ENCODE results near the gene DHFR.
"Not testable (repeated sequence)": the region's sequence is repeated elsewhere in the genome, so short reads cannot be mapped to it uniquely, and the experiment has no call there.

The DHFR gene

GRCh38 chr5:80654391-80655230 is at the start of gene DHFR, which contains the start of gene MSH3:
Gene DHFR, minus strand, starts transcription at chr5:80654983. Its CDS starts 494 bp downstream, at chr5:80654489.
Gene MSH3, plus strand, starts transcription at chr5:80654652. Its CDS starts 76 bp downstream, at chr5:80654728.
- peak; percentile 86 for DNase-seq

GRCh38 chr5:80704221-80704620 is 49.4 kb upstream of the DHFR start:
- DNase-seq = no peak

- DNase-seq = no peak
Observed at GRCh38 chr5:80703747-80704146, 49.0 kb upstream of the DHFR start.

- DNase-seq = no peak
Observed at GRCh38 chr5:80703291-80703690, 48.5 kb upstream of the DHFR start.

GRCh38 chr5:80701597-80701996 is 46.8 kb upstream of the DHFR start:
- no peak for DNase-seq

- DNase-seq = no peak
Observed at GRCh38 chr5:80698369-80698768, 43.6 kb upstream of the DHFR start.

- DNase-seq = no peak
Observed at GRCh38 chr5:80697100-80697499, 42.3 kb upstream of the DHFR start.

- DNase-seq = no peak
Observed at GRCh38 chr5:80696450-80696849, 41.7 kb upstream of the DHFR start.

- no peak for DNase-seq
Observed at GRCh38 chr5:80695666-80696065, 40.9 kb upstream of the DHFR start.

- no peak for DNase-seq
Observed at GRCh38 chr5:80689627-80690026, 34.8 kb upstream of the DHFR start.

GRCh38 chr5:80688648-80689420 is 34.1 kb upstream of the DHFR start:
- DNase-seq = no peak

- peak; percentile 6 for DNase-seq
Observed at GRCh38 chr5:80686757-80687156, 32.0 kb upstream of the DHFR start.

GRCh38 chr5:80676706-80677105 is 21.9 kb upstream of the DHFR start:
- no peak for DNase-seq

GRCh38 chr5:80672140-80672736 is 17.5 kb upstream of the DHFR start:
- DNase-seq = peak; percentile 44

GRCh38 chr5:80668016-80668969 is 13.5 kb upstream of the DHFR start:
- DNase-seq = no peak

- DNase-seq = no peak
Observed at GRCh38 chr5:80667384-80667783, 12.6 kb upstream of the DHFR start.

- DNase-seq = no peak
Observed at GRCh38 chr5:80665057-80665456, 10.3 kb upstream of the DHFR start.

- no peak for DNase-seq
Observed at GRCh38 chr5:80662108-80662507, 7.3 kb upstream of the DHFR start.

GRCh38 chr5:80660661-80661060 is 5.9 kb upstream of the DHFR start:
- DNase-seq = not testable (repeated sequence)

- no peak for DNase-seq
Observed at GRCh38 chr5:80659106-80659505, 4.3 kb upstream of the DHFR start.

GRCh38 chr5:80656425-80656824 is 1.6 kb upstream of the DHFR start:
- no peak for DNase-seq

- peak; percentile 3 for DNase-seq
Observed at GRCh38 chr5:80655231-80655774, 520 bp upstream of the DHFR start.

All from NCI-H1092 treated with DMSO at 0.1 percent for 48 hours (cell line).